D341Med (cell line): Measurements from ENCODE around the gene FXYD4.
"Not testable (repeated sequence)": the region's sequence is repeated elsewhere in the genome, so short reads cannot be mapped to it uniquely, and the experiment has no call there.

ENCODE experiments used
- DNase-seq: peaks from one replicate; pipeline ENCODE4 v3.0.0; 2012; ENCODE audit warnings: low spot score

FXYD4 gene

DNA sequence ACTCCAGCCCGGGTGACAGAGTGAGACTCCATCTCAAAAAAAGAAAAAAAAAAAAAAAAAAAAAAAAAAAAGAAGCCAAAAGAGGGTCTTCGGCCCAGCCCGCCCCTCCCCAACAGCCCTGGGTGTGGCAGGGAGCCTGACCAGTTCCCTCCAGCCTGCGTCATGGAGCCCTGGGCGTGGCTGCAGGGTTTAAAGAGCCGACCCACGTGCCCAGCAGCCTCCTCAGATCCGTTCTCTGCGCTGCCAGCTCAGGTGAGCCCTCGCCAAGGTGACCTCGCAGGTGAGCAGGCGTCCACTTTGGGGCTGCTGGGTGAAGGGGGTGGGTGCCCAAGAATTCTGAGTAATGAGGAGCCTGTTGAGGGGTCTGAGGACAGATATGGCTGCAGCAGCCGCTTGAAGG is at the start of gene FXYD4:
Gene FXYD4, plus strand, starts transcription at position 219 of the 400 bp plus-strand sequence. CDS start 2,111 bp downstream, outside the sequence.
- peak; percentile 47 for DNase-seq

- DNase-seq, result no peak
Observed at GRCh38 chr10:43322331-43322730, 49.1 kb upstream of the FXYD4 start.

- DNase-seq, result peak; percentile 69
Observed at GRCh38 chr10:43322769-43323168, 48.7 kb upstream of the FXYD4 start.

DNA sequence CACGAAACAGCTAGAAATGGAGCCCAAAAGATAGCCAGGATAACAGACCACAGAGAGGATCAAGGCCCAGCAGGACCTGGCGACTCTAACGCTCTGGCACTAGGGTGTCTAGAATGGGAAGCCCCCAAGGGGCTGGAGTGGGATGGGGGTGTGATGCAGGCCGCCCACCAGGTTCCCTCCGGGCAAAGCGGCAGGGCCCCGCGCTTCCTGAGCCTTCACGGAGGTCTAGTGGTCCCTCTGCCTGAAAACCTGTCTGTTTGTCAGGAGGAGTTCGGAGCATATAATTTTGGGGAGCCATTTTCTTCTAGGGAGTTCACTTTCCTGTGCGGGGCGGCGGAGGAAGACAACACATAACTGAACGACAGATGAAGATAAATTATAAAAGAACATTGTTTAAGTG is 48.2 kb upstream of the FXYD4 start:
- no peak for DNase-seq

DNA sequence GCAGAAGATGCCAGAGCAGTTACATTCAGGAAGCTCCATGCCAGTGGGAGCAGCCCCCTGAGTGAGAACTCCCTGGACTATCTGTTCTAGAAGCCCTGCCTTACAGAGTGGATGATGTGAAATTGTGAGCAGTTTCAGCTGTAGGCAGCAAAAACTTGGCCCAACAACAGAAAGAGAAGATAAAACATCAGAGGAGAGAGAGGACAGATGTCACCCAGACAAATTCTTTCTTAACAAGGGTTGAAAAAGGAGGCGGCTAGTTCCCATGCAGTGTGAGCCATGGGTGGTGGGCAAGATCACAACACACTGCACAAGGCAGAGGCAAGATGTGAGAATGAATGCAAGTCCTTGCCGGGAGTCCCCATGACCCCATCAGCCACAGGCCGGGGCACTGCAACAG is 46.6 kb upstream of the FXYD4 start:
- no peak for DNase-seq

DNA sequence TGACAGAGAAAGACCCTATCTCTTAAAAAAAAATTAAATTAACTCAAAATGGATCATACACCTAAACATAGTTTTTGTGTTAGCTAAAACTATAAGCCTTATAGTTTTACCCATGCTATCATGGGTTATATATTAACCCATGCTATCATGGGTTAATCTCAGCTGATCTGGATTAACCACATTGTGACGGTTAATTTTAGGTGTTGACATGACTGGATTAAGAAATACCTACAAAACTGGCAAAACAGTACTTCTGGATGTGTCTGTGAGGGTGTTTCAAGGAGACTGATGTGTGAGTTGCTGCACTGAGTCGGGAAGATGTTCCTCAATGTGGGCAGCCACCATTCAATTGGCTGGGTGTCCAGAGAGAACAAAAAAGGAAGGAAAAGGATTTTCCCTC is 44.3 kb upstream of the FXYD4 start:
- DNase-seq, result no peak

DNA sequence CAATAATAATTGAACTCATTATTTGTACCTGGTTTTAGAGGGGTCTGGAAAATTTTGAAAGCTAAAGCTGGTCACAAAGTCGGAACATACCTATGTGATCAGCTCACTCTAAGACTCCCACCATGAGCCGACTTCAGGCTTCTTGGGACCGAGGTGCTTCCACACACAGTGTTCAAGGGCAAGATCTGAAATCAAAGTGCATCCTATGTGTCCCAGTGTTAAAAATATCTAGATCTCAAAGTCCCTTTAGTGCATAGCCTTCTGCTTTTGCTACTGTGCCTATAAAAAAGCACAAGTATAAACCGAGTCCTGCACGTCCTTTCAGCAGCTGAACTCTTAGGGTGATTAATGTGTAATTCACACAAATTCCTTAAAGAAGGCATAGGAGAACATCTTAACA is 43.5 kb upstream of the FXYD4 start:
- DNase-seq, result no peak

- DNase-seq, result not testable (repeated sequence)
Observed at GRCh38 chr10:43328810-43329209, 42.6 kb upstream of the FXYD4 start.

DNA sequence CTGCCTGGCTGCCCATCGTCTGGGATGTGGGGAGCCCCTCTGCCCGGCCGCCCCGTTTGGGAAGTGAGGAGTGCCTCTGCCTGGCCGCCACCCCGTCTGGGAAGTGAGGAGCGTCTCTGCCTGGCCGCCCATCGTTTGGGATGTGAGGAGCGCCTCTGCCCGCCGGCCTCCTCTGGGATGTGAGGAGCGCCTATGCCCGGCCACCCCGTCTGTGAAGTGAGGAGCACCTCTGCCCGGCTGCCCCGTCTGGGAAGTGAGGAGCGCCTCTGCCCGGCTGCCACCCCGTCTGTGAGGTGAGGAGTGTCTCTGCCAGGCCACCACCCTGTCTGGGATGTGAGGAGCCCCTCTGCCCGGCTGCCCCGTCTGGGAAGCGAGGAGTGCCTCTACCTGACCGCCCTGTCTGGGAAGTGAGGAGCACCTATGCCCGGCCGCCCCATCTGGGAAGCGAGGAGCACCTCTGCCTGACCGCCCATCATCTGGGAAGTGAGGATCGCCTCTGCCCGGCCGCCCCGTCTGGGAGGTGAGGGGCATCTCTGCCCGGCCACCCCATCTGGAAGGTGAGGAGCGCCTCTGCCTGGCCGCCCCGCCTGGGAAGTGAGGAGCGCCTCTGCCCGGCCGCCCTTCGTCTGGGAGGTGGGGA is 42.1 kb upstream of the FXYD4 start:
- DNase-seq, result not testable (repeated sequence)

- DNase-seq, result not testable (repeated sequence)
Observed at GRCh38 chr10:43330049-43330823, 41.2 kb upstream of the FXYD4 start.

DNA sequence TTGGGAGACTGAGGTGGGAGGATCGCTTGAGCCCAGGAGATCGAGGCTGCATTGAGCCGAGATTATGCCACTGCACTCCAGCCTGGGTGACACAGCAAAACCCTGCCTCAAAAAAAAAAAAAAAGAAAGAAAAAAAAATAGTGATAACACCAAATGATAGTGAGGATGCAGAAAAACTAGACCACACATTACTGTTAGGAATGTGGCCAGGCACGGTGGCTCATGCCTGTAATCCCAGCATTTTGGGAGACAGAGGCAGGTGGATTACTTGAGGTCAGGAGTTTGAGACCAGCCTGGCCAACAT is 40.7 kb upstream of the FXYD4 start:
- not testable (repeated sequence) for DNase-seq

GRCh38 chr10:43333653-43334052 is 37.8 kb upstream of the FXYD4 start:
- DNase-seq, result no peak

DNA sequence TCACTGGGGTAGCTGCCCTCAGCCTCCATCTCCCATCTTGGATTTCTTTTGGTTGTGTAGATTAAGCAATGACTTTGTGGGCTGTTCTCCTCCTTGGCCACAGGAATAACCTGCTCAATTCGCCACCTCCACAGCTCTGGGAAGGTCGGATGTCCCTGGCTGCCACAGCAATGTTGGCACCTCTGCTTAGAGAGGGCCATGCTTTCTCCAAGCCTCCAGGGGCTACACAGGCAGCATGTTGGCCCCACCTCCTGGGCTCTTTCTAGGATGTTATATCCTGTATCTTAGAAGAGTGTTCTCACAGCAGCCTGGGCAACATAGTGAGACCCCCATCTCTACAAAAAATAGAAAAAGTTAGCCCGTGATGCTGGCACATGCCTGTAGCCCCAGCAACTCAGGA is 35.4 kb upstream of the FXYD4 start:
- no peak for DNase-seq

DNA sequence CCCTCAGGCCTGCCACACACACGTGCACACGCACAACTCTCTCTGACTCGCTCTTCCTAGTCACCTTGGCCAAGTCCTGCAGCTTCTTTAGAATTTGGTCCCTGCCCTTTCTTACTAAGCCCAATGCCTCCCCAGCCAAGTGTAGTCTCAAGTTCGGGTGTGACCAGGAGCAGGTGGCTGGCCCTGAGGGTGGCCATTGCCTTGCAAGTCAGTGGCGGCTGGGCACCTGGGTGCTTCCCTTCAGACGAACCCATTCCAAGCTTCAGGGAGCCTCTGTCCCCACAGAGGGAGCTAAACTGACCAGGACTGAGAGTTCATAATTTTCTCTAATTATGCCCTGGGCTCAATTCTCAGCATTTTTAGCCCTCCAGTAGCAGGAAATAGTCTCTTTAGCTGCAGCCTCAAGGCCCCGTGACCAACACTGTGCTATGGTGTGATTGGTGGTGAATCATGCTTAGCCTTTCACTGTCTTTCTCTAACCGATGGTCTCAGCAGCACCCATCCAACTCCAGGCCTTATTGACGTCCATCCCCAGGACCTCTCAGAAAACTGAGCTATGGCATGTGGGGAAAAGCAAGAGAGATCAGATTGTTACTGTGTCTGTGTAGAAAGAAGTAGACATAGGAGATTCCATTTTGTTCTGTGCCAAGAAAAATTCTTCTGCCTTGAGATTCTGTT is 34.7 kb upstream of the FXYD4 start:
- no peak for DNase-seq

DNA sequence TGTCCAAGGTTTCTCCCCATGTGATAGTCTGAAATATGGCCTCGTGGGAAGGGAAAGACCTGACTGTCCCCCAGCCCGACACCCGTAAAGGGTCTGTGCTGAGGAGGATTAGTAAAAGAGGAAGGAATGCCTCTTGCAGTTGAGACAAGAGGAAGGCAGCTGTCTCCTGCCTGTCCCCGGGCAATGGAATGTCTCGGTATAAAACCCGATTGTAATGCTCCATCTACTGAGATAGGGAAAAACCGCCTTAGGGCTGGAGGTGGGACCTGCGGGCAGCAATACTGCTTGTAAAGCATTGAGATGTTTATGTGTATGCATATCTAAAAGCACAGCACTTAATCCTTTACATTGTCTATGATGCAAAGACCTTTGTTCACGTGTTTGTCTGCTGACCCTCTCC is 33.9 kb upstream of the FXYD4 start:
- not testable (repeated sequence) for DNase-seq

GRCh38 chr10:43338117-43338516 is 33.3 kb upstream of the FXYD4 start:
- no peak for DNase-seq

DNA sequence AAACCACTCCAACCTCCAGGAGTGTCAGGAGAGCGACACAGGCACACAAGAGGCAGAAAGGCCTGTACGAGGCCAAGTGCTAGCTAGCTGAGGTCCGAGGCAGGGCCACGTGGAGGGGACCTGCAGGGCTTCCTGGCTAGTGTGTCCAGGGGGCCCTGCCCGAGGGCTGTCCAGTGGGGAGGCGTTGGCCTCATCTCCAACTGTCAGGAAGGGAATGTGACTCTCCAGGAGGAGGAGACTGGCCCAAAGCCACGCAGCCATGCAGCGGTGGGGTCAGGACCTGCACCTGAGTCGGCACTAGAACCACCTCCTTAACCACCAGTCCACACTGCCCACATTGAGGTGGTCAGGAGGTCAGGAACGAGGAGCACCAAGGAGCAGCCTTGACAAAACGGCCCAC is 32.3 kb upstream of the FXYD4 start:
- DNase-seq, result no peak

DNA sequence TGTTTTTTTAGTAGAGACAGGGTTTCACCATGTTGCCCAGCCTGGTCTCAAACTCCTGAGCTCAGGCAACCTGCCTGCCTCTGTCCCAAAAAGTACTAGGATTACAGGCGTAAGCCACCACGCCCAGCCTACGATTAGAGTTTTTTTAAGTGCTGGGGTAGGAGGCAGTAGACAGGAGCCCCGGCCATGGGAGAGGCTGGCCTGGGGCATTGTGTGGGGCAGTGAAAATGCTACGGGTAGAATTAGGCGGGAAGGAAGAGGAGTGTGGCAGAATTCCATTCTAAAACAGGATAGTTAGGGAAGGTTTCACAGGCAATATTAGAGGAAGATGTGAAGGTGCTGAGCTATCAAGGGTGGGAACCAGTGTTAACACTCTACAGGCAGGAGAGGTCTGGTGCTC is 31.3 kb upstream of the FXYD4 start:
- no peak for DNase-seq

GRCh38 chr10:43340619-43341018 is 30.8 kb upstream of the FXYD4 start:
- DNase-seq, result no peak

DNA sequence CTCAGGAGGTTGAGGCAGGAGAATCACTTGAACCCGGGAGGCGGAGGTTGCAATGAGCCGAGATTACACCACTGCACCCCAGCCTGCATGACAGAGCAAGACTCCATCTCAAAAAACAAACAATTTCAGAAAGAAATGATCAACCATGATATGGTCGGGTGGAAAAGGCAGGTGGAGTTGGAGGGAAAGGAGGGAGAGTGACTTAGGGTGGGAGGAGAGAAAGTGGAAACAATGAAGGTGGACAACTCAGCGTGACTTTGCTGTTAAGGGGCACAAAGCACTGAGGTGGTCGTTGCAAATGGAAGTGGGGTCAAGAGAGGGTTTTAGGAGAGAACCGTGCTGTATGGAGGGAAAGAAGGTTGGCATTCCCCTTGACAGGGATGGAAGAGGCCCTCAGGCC is 30.0 kb upstream of the FXYD4 start:
- no peak for DNase-seq

- no peak for DNase-seq
Observed at GRCh38 chr10:43342279-43343125, 28.9 kb upstream of the FXYD4 start.

GRCh38 chr10:43343126-43343525 is 28.3 kb upstream of the FXYD4 start:
- no peak for DNase-seq
